ENCODE data around the gene ALPK3. TPM values are rescaled to one million over a fixed set of nuclear protein-coding genes. Genes with fewer than 3 reads are reported as not detected.
A peak's percentile ranks its signal among the peaks of the same experiment; 100 is the strongest.

ALPK3 gene, protein sequence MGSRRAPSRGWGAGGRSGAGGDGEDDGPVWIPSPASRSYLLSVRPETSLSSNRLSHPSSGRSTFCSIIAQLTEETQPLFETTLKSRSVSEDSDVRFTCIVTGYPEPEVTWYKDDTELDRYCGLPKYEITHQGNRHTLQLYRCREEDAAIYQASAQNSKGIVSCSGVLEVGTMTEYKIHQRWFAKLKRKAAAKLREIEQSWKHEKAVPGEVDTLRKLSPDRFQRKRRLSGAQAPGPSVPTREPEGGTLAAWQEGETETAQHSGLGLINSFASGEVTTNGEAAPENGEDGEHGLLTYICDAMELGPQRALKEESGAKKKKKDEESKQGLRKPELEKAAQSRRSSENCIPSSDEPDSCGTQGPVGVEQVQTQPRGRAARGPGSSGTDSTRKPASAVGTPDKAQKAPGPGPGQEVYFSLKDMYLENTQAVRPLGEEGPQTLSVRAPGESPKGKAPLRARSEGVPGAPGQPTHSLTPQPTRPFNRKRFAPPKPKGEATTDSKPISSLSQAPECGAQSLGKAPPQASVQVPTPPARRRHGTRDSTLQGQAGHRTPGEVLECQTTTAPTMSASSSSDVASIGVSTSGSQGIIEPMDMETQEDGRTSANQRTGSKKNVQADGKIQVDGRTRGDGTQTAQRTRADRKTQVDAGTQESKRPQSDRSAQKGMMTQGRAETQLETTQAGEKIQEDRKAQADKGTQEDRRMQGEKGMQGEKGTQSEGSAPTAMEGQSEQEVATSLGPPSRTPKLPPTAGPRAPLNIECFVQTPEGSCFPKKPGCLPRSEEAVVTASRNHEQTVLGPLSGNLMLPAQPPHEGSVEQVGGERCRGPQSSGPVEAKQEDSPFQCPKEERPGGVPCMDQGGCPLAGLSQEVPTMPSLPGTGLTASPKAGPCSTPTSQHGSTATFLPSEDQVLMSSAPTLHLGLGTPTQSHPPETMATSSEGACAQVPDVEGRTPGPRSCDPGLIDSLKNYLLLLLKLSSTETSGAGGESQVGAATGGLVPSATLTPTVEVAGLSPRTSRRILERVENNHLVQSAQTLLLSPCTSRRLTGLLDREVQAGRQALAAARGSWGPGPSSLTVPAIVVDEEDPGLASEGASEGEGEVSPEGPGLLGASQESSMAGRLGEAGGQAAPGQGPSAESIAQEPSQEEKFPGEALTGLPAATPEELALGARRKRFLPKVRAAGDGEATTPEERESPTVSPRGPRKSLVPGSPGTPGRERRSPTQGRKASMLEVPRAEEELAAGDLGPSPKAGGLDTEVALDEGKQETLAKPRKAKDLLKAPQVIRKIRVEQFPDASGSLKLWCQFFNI (N-terminal part only)
- 94.2 TPM for total RNA-seq (ENCODE audit: unreplicated experiment)
- long read RNA-seq, partial matches to known transcripts: 1 of 8 reads
- long read RNA-seq, other reads (novel, unspliced or antisense): 7 of 8 reads

DNA sequence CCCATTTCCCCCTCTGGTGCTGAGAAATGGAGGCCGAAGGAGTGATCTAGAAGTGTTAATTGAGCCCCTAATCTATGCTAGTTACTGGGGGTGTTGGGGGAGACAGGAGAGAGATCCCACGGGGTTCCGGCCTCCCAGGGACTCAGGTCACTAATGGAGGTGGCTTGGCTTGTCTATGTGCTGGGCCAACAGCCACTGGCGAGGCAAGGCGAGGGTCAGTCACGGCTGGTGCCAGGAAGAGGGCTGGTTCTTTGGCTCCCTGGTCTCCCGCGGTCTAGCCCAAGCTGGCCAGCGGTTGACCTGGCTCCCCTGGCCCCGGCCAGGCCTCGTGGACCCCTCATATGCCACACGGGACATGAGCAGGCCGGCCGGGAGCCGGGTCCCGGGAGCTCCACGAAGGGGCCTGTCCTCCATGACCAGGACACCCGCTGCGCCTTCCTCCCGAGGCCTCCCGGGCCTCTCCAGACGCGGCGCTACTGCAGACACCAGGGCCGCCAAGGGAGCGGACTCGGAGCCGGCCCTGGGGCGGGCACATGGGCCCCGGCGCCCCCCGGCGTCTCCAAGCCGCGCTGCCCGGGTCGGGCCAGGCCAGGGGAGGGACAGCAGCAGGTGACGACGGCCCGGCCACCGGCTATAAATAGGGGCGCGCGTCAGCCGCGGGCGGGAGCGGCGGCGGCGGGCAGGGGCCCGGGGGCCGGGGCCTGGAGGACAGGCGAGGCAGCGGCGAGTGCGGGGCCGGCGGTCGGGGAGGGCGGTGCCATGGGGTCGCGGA is at the start of gene ALPK3:
TSS of gene ALPK3 (plus strand) at position 663 of the 772 bp plus-strand sequence. CDS start at position 760, 97 bp downstream.
- DNase-seq (ENCODE audit: low spot score): peak; percentile 72
- Mint-ChIP-seq H3K27me3 (ENCODE audit: unreplicated experiment) (peaks cover 19% of the 10 kb centered on the region), H3K27ac (ENCODE audit: unreplicated experiment) (peak within 1 kb of the TSS; percentile 100), H3K4me1 (ENCODE audit: unreplicated experiment) (peaks cover 55% of the 10 kb centered on the region), H3K36me3 (ENCODE audit: low read depth, unreplicated experiment) (peaks cover 7% of the 10 kb centered on the region), H3K4me3 (ENCODE audit: unreplicated experiment) (peak within 1 kb of the TSS; percentile 97), H3K9me3 (ENCODE audit: unreplicated experiment) (no peaks in the 10 kb centered on the region)
- TF ChIP-seq, protein P1, sequence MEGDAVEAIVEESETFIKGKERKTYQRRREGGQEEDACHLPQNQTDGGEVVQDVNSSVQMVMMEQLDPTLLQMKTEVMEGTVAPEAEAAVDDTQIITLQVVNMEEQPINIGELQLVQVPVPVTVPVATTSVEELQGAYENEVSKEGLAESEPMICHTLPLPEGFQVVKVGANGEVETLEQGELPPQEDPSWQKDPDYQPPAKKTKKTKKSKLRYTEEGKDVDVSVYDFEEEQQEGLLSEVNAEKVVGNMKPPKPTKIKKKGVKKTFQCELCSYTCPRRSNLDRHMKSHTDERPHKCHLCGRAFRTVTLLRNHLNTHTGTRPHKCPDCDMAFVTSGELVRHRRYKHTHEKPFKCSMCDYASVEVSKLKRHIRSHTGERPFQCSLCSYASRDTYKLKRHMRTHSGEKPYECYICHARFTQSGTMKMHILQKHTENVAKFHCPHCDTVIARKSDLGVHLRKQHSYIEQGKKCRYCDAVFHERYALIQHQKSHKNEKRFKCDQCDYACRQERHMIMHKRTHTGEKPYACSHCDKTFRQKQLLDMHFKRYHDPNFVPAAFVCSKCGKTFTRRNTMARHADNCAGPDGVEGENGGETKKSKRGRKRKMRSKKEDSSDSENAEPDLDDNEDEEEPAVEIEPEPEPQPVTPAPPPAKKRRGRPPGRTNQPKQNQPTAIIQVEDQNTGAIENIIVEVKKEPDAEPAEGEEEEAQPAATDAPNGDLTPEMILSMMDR (IDR thresholded peaks at IDR 0.05; ENCODE audit: unreplicated experiment): no peak

DNA sequence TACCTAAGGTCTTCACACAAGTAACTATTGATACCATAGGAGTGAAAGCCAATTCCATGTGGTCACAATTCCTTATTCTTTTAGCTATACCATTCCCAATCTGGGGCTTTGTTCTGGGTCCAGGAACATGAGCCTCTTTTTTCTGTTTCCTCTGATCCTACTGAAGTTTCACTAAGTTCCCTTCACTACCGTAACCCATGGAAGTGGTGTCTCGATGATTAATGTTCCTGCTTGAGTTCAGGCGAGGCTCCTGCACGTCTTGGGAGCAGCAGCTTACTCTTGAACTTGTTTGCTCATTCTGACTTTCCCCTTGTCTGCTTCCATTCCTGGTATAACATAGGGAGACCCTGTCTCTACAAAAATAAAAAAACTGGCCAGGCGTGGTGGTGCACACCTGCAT is 45.1 kb upstream of the ALPK3 start:
- no peak for DNase-seq (ENCODE audit: low spot score)
- H3K4me3 Mint-ChIP-seq (ENCODE audit: unreplicated experiment): no peak overlapping the region
- peaks cover 9% of the 10 kb centered on the region for H3K36me3 Mint-ChIP-seq (ENCODE audit: low read depth, unreplicated experiment)
- TF ChIP-seq, protein P1 (IDR thresholded peaks at IDR 0.05; ENCODE audit: unreplicated experiment): no peak
- H3K27ac Mint-ChIP-seq (ENCODE audit: unreplicated experiment): no peak overlapping the region
- no peaks in the 10 kb centered on the region for H3K9me3 Mint-ChIP-seq (ENCODE audit: unreplicated experiment)
- no peaks in the 10 kb centered on the region for H3K27me3 Mint-ChIP-seq (ENCODE audit: unreplicated experiment)
- peaks cover 16% of the 10 kb centered on the region for H3K4me1 Mint-ChIP-seq (ENCODE audit: unreplicated experiment)

DNA sequence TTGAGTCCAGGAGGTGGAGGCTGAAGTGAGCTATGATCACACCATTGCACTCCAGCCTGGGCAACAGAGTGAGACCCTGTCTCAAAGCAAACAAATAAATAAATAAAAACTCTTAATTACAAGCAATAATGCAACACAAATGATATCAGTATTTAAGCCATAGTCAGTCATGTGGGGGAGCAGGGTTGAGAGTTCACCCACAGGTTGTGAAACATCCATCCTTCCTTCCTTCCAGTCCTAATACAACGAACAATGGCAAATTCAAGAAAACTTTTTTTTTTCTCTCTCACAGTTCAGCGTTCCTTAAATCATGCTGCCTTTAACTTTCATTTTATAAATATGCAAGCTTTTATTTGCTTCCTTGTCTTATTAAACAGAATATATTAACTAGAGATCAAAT is 44.7 kb upstream of the ALPK3 start:
- Mint-ChIP-seq H3K36me3 (ENCODE audit: low read depth, unreplicated experiment) (peaks cover 9% of the 10 kb centered on the region), H3K4me1 (ENCODE audit: unreplicated experiment) (peaks cover 16% of the 10 kb centered on the region), H3K4me3 (ENCODE audit: unreplicated experiment) (no peak overlapping the region), H3K27me3 (ENCODE audit: unreplicated experiment) (no peaks in the 10 kb centered on the region), H3K27ac (ENCODE audit: unreplicated experiment) (no peak overlapping the region), H3K9me3 (ENCODE audit: unreplicated experiment) (no peaks in the 10 kb centered on the region)
- TF ChIP-seq, protein P1 (IDR thresholded peaks at IDR 0.05; ENCODE audit: unreplicated experiment): no peak
- no peak for DNase-seq (ENCODE audit: low spot score)

DNA sequence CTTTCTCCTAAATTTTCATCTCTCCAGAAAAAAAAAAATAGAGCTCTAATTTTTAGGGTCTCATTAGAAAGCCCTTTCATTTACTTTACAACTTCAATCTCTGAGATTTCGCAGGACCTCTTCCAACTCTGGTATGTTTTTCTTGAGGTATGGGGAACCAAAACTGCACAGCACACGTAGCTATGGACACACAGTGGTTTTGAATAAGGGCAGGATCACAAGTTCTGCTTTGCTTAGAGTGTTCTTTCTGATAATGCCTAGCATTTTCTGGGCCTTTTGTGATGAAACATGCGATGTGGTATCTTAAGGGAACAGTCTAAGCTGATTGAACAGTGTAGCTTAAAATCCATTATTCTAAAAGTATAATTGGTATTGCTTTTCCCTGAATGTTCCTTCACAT is 43.4 kb upstream of the ALPK3 start:
- Mint-ChIP-seq H3K4me3 (ENCODE audit: unreplicated experiment) (no peak overlapping the region), H3K4me1 (ENCODE audit: unreplicated experiment) (peaks cover 16% of the 10 kb centered on the region), H3K27ac (ENCODE audit: unreplicated experiment) (no peak overlapping the region), H3K9me3 (ENCODE audit: unreplicated experiment) (no peaks in the 10 kb centered on the region), H3K27me3 (ENCODE audit: unreplicated experiment) (no peaks in the 10 kb centered on the region), H3K36me3 (ENCODE audit: low read depth, unreplicated experiment) (peaks cover 9% of the 10 kb centered on the region)
- TF ChIP-seq, protein P1 (IDR thresholded peaks at IDR 0.05; ENCODE audit: unreplicated experiment): no peak
- DNase-seq (ENCODE audit: low spot score): no peak

All from endothelial cell (in vitro differentiated cells).